Heart left ventricle (tissue), 13 donors: ENCODE results near the gene MOXD1.

Source experiments
- POLR2A ChIP-seq, 2 donors: fragments of 450-650 bp; IDR thresholded peaks; one replicate each; pipeline ENCODE4 v1.6.1; 2017; ENCODE audit warnings: antibody characterized with exemption in 2 of 2, mild to moderate bottlenecking in 2 of 2, moderate library complexity in 2 of 2
- TF ChIP-seq, protein P1 (sequence below), 12 donors: fragments of 200-600 bp; sonication (generic) in 4 of 12; IDR thresholded peaks; one replicate each; pipeline versions ENCODE4 v1.5.0 to v1.8.0; 2018 to 2022; ENCODE audit warnings: antibody characterized with exemption in 12 of 12, mild to moderate bottlenecking in 5 of 12
- donor health status: ischemic (EF 13 %, LVEDD 7.1; RV severe dilation, severe dysfunction).
- donor health status: DM: no; HTN: yes; CAD: no.
- donor health status: DM: no; HTN: no; CAD: no.
- donor health status: ischemic (EF 25% LVEDD 6.9; RV normal size, moderate dysfunction).
- donor health status: ischemic (EF 25% LVEDD 5.7; RV mildly dilated, moderate dysfunction).
- donor health status: ischemic (EF 35%, LVEDD 5.7; RV mildly dilated, moderate dysfunction).
- donor health status: nonischemic (EF 11% LVEDD 7.7; RV severe dilation, severe dysfunction).
- donor health status: DM: yes; HTN: yes; CAD: no.
- donor health status: PGD.
- donor health status: ischemic (EF 29% LVEDD 5.4; RV normal size, mild dysfunction).
- donor health status: nonischemic (EF 23%, LVEDD 6.1; RV moderate dilation, normal function).

DNA sequence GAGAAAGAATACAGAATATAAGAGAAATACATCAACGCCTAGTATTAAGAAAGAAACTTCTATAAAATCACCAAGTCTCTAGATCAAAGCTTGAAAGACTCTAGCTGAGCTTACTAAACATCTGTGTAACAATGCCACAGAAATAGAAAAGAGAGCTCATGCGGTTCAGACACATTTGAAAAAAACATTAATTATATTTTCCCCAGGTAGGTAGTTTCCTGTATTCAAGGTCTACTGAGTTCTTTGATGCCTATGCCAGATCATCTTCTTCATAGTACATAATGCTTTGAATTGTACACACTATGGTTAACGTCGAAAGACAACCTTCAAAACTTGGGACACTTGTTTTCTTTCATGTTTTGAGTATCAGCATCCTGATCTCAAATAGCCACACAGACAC is 11.3 kb downstream of the MOXD1 start:
- TF ChIP-seq, protein P1, sequence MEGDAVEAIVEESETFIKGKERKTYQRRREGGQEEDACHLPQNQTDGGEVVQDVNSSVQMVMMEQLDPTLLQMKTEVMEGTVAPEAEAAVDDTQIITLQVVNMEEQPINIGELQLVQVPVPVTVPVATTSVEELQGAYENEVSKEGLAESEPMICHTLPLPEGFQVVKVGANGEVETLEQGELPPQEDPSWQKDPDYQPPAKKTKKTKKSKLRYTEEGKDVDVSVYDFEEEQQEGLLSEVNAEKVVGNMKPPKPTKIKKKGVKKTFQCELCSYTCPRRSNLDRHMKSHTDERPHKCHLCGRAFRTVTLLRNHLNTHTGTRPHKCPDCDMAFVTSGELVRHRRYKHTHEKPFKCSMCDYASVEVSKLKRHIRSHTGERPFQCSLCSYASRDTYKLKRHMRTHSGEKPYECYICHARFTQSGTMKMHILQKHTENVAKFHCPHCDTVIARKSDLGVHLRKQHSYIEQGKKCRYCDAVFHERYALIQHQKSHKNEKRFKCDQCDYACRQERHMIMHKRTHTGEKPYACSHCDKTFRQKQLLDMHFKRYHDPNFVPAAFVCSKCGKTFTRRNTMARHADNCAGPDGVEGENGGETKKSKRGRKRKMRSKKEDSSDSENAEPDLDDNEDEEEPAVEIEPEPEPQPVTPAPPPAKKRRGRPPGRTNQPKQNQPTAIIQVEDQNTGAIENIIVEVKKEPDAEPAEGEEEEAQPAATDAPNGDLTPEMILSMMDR (IDR thresholded peaks at IDR 0.05) = no peak
- TF ChIP-seq POLR2A (IDR thresholded peaks at IDR 0.05) = no peak
